Measurements from ENCODE around the gene UNC50.

- TF ChIP-seq CTCF (IDR thresholded peaks at IDR 0.05) (no peak), POLR2AphosphoS5 (IDR thresholded peaks at IDR 0.05) (no peak), POLR2A (IDR thresholded peaks at IDR 0.05) (no peak), EP300 (IDR thresholded peaks at IDR 0.05) (no peak)
Measured at GRCh38 chr2:98607104-98607503, 1.3 kb upstream of the UNC50 start.

All from gastroesophageal sphincter (tissue), 3 donors.